HepG2 (cell line): Measurements from ENCODE around the gene STYXL1.

ENCODE experiments used
- BCL3 ChIP-seq: sonication (generic); formaldehyde crosslinking; IDR thresholded peaks from 2 replicates; pipeline ENCODE4 v1.5.1; 2020; ENCODE audit warnings: mild to moderate bottlenecking, missing genetic modification reagents, moderate library complexity
- MAFG ChIP-seq: sonication (generic); formaldehyde crosslinking; IDR thresholded peaks from 2 replicates; pipeline ENCODE4 v1.5.1; 2020; ENCODE audit warnings: mild to moderate bottlenecking, missing genetic modification reagents
- MAFK ChIP-seq, 2 experiments: IDR thresholded peaks in 1 of 2; conservative IDR thresholded peaks in 1 of 2; 2 replicates each; pipeline ENCODE4 v1.6.1; 2011; ENCODE audit warnings: improper control_type of control experiment in 2 of 2, low read length in 2 of 2
- NR2F2 ChIP-seq: IDR thresholded peaks from 2 replicates; pipeline ENCODE4 v1.6.1; 2012; ENCODE audit warnings: low read depth, inconsistent platforms, borderline replicate concordance
- POLR2A ChIP-seq, 2 experiments: IDR thresholded peaks; 2 replicates each; pipeline ENCODE4 v1.6.1; 2011; ENCODE audit warnings: low read depth in 2 of 2, low read length in 2 of 2, mild to moderate bottlenecking in 1 of 2, moderate library complexity in 1 of 2; ENCODE audit not compliant: insufficient read depth in 1 of 2
- RBFOX2 ChIP-seq: fragments of 200-400 bp; formaldehyde crosslinking; IDR thresholded peaks from 2 replicates; pipeline ENCODE4 v1.6.1; 2017; ENCODE audit warnings: low read depth, mild to moderate bottlenecking, low read length
- SETDB1 ChIP-seq: sonication (generic); formaldehyde crosslinking; IDR thresholded peaks from 2 replicates; pipeline ENCODE4 v1.5.1; 2020; ENCODE audit warnings: missing genetic modification reagents, mild to moderate bottlenecking, borderline replicate concordance
- ZFP91 ChIP-seq: sonication (generic); formaldehyde crosslinking; IDR thresholded peaks from 2 replicates; pipeline ENCODE4 v1.9.0; 2022; ENCODE audit warnings: missing genetic modification reagents, mild to moderate bottlenecking, borderline replicate concordance
- ZNF10 ChIP-seq: sonication (generic); formaldehyde crosslinking; IDR thresholded peaks from 2 replicates; pipeline ENCODE4 v1.4.0; 2020; ENCODE audit warnings: mild to moderate bottlenecking, low read depth, missing genetic modification reagents, borderline replicate concordance
- ZNF431 ChIP-seq: sonication (generic); formaldehyde crosslinking; IDR thresholded peaks from 2 replicates; pipeline ENCODE4 v1.9.0; 2022; ENCODE audit warnings: missing genetic modification reagents, low read depth, mild to moderate bottlenecking, borderline replicate concordance
- ZNF644 ChIP-seq: IDR thresholded peaks from 2 replicates; pipeline ENCODE4 v1.6.1; 2016; ENCODE audit warnings: low read depth
- ZSCAN21 ChIP-seq: sonication (generic); formaldehyde crosslinking; IDR thresholded peaks from 2 replicates; pipeline ENCODE4 v1.8.0; 2022; ENCODE audit warnings: mild to moderate bottlenecking, missing genetic modification reagents, moderate library complexity, borderline replicate concordance
- TF ChIP-seq, protein P1 (sequence below), 2 experiments: sonication (generic) in 1 of 2; formaldehyde crosslinking in 1 of 2; IDR thresholded peaks; 2 replicates each; pipeline versions ENCODE4 v1.4.0 to v1.6.1; 2018 to 2020; ENCODE audit warnings: missing genetic modification reagents in 2 of 2, borderline replicate concordance in 1 of 2, low read depth in 1 of 2, mild to moderate bottlenecking in 1 of 2, missing biosample characterization in 1 of 2
- TF ChIP-seq, protein P2 (sequence below): sonication (generic); formaldehyde crosslinking; IDR thresholded peaks from 2 replicates; pipeline ENCODE4 v1.5.0; 2020; ENCODE audit warnings: mild to moderate bottlenecking, missing genetic modification reagents, moderate library complexity

DNA sequence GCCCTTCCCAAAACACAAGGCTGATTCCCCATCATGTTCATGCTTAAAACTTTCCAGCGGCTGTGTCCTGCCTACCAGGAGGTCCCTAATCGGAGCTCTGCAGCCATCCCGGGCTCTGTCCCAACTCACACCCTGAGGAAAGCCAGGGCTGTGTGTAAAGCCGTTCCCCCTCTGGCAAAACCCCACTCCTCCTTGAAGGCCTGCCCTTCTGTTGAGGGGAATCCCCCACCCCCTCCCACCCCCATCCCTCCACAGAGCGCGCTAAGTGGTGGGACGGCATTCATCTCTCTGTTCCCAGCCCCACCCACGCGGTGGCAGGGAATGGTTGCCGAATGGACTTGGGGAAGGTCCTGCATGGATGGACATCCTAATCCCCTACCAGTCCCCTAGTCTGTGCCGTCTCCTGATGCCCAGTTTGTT is 52.7 kb downstream of the STYXL1 start:
- no peak for TF ChIP-seq ZNF10 (CRISPR knock-in tag)
- no peak for TF ChIP-seq ZSCAN21 (CRISPR knock-in tag)
- TF ChIP-seq POLR2A (IDR thresholded peaks at IDR 0.05; ENCODE audit: insufficient read depth in 1 of 2, low read depth in 2 of 2, low read length in 2 of 2): no peak
- TF ChIP-seq, protein P1, sequence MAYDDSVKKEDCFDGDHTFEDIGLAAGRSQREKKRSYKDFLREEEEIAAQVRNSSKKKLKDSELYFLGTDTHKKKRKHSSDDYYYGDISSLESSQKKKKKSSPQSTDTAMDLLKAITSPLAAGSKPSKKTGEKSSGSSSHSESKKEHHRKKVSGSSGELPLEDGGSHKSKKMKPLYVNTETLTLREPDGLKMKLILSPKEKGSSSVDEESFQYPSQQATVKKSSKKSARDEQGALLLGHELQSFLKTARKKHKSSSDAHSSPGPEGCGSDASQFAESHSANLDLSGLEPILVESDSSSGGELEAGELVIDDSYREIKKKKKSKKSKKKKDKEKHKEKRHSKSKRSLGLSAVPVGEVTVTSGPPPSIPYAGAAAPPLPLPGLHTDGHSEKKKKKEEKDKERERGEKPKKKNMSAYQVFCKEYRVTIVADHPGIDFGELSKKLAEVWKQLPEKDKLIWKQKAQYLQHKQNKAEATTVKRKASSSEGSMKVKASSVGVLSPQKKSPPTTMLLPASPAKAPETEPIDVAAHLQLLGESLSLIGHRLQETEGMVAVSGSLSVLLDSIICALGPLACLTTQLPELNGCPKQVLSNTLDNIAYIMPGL (CRISPR knock-in tag; IDR thresholded peaks at IDR 0.05; ENCODE audit: borderline replicate concordance in 1 of 2, low read depth in 1 of 2): no peak
- TF ChIP-seq ZFP91: no peak
- no peak for TF ChIP-seq RBFOX2
- no peak for TF ChIP-seq ZNF644 (CRISPR knock-in tag)
- TF ChIP-seq NR2F2: no peak
- TF ChIP-seq MAFK (conservative IDR thresholded peaks at IDR 0.05 in 1 of 2, IDR thresholded peaks at IDR 0.05 in 1 of 2; ENCODE audit: low read length in 2 of 2): no peak
- TF ChIP-seq ZNF431 (CRISPR knock-in tag): no peak
- TF ChIP-seq BCL3 (CRISPR knock-in tag): no peak
- TF ChIP-seq, protein P2, sequence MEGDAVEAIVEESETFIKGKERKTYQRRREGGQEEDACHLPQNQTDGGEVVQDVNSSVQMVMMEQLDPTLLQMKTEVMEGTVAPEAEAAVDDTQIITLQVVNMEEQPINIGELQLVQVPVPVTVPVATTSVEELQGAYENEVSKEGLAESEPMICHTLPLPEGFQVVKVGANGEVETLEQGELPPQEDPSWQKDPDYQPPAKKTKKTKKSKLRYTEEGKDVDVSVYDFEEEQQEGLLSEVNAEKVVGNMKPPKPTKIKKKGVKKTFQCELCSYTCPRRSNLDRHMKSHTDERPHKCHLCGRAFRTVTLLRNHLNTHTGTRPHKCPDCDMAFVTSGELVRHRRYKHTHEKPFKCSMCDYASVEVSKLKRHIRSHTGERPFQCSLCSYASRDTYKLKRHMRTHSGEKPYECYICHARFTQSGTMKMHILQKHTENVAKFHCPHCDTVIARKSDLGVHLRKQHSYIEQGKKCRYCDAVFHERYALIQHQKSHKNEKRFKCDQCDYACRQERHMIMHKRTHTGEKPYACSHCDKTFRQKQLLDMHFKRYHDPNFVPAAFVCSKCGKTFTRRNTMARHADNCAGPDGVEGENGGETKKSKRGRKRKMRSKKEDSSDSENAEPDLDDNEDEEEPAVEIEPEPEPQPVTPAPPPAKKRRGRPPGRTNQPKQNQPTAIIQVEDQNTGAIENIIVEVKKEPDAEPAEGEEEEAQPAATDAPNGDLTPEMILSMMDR: no peak
- TF ChIP-seq MAFG (CRISPR knock-in tag): no peak
- TF ChIP-seq SETDB1 (CRISPR knock-in tag): no peak
